Measurements from ENCODE around the gene MED27. TPM values are rescaled to one million over a fixed set of nuclear protein-coding genes. Genes with fewer than 3 reads are reported as not detected.

MED27 gene
- total RNA-seq, 1 donor: 25.7 TPM

DNA sequence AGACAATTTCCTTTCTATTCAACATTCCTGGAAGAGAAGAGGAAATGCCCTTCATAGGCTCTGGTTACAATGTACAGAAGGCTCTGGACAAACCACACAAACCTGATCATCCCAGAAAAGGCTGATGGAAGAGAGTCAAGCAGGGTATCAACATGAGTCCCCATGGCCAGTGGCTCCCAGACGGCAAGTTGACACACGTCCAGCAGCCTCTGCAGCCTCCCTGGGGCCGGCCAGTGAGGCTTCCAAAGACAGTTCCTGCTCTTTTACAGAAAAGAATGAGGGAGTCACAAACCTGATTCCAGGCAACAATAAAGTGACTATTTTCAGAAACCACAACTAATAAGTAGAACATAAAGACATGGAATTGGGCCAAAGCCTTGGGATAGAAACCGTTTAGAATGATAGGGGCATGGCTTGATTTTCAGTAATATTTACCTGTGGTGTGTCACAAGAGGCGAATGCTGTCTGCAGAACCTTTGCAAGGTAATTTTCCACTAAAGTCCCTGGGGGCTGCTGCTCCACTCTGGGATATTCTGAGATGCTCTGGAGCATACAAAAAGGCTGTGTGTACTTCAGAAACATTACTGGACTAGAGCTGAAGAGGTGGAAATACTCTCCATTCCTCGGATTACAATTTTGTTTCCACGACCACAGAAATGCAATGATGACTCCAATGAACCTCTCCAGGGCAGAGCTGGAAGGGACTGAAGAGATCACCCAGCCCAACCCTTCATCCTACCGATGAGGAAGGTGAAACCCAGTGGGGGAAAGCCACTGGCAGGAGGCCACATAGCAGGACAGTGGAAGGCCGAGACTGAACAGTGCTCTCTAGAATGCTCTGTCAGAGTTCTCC lies 10.4 kb downstream of the MED27 start:
- TF ChIP-seq, protein P1, sequence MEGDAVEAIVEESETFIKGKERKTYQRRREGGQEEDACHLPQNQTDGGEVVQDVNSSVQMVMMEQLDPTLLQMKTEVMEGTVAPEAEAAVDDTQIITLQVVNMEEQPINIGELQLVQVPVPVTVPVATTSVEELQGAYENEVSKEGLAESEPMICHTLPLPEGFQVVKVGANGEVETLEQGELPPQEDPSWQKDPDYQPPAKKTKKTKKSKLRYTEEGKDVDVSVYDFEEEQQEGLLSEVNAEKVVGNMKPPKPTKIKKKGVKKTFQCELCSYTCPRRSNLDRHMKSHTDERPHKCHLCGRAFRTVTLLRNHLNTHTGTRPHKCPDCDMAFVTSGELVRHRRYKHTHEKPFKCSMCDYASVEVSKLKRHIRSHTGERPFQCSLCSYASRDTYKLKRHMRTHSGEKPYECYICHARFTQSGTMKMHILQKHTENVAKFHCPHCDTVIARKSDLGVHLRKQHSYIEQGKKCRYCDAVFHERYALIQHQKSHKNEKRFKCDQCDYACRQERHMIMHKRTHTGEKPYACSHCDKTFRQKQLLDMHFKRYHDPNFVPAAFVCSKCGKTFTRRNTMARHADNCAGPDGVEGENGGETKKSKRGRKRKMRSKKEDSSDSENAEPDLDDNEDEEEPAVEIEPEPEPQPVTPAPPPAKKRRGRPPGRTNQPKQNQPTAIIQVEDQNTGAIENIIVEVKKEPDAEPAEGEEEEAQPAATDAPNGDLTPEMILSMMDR (IDR thresholded peaks at IDR 0.05; ENCODE audit: extremely low read depth, low read depth, low read length): no peak
- no peaks in the 10 kb centered on the region for H3K27me3 ChIP-seq (ENCODE audit: insufficient read depth, low read length)
- peaks cover 26% of the 10 kb centered on the region for H3K4me1 ChIP-seq (ENCODE audit: insufficient read depth, low read length)
- H4K20me1 ChIP-seq (ENCODE audit: insufficient read depth, low read length): peaks cover 82% of the 10 kb centered on the region
- H3K79me2 ChIP-seq (ENCODE audit: insufficient read depth, low read length): peaks cover 96% of the 10 kb centered on the region
- H3K4me2 ChIP-seq (ENCODE audit: insufficient read depth, low read length): peak overlapping the region; percentile 32
- peak; percentile 71 for DNase-seq (ENCODE audit: insufficient read length, low spot score, missing footprints)
- H3K4me3 ChIP-seq (ENCODE audit: insufficient read depth, low read length): no peak overlapping the region
- H3K9me3 ChIP-seq (ENCODE audit: low read depth, low read length): no peaks in the 10 kb centered on the region
- H2AFZ ChIP-seq (ENCODE audit: low read length): no peak overlapping the region
- H3K27ac ChIP-seq (ENCODE audit: low read depth, low read length): peak overlapping the region; percentile 2
- peaks cover 17% of the 10 kb centered on the region for H3K36me3 ChIP-seq (ENCODE audit: insufficient read depth, low read length)

DNA sequence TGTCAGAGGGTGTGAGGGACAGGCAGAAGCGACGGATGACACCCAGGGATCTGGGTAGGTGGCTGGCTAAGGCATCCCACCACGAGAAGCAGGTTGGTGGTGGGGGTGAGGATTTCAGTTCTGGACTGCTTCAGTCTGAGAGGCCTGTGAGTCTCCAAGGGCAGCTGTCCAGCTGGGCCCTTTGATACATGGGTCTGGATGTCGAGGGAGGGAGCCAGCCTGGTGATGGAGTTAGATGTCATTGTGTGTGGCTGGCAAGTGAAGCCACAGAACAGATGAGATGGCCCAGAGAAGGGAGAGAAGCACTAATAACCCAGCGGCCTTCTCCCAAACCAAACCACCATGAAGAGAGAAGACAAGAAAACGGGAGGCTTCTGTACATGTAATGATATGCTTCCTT lies 11.1 kb downstream of the MED27 start:
- peak; percentile 8 for DNase-seq (ENCODE audit: insufficient read length, low spot score, missing footprints)

DNA sequence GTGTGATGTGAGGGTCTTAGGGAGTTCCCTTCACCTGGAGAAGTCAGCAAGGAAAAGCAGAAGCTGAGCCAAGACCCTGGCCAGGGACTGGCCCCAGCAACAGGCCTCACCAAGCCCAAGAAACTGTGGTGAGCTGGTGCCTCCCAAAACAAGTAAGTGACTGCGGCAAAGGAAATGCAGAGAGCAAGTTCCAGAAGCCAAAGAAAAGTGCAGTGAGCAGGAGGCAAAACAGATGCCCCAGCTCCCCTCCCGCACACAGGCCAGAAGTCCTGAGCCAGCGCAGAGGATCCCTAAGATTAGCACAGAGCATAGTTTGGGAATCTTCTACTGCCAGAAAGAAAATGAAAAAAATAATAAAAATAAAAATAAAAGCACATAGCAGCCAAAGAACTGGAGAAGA lies 13.2 kb downstream of the MED27 start:
- Histone ChIP-seq H3K27ac (ENCODE audit: low read depth, low read length) (no peak overlapping the region), H3K27me3 (ENCODE audit: insufficient read depth, low read length) (no peaks in the 10 kb centered on the region), H3K79me2 (ENCODE audit: insufficient read depth, low read length) (peaks cover 96% of the 10 kb centered on the region), H4K20me1 (ENCODE audit: insufficient read depth, low read length) (peaks cover 90% of the 10 kb centered on the region), H3K36me3 (ENCODE audit: insufficient read depth, low read length) (peaks cover 14% of the 10 kb centered on the region), H3K4me1 (ENCODE audit: insufficient read depth, low read length) (peaks cover 16% of the 10 kb centered on the region), H2AFZ (ENCODE audit: low read length) (no peak overlapping the region), H3K9me3 (ENCODE audit: low read depth, low read length) (no peaks in the 10 kb centered on the region), H3K4me2 (ENCODE audit: insufficient read depth, low read length) (no peak overlapping the region), H3K4me3 (ENCODE audit: insufficient read depth, low read length) (no peak overlapping the region)
- no peak for DNase-seq (ENCODE audit: insufficient read length, low spot score, missing footprints)
- TF ChIP-seq, protein P1 (IDR thresholded peaks at IDR 0.05; ENCODE audit: extremely low read depth, low read depth, low read length): no peak

More for the DNA sequence above, 11.1 kb downstream of the MED27 start:
- Histone ChIP-seq H3K9me3 (ENCODE audit: low read depth, low read length) (no peaks in the 10 kb centered on the region), H3K79me2 (ENCODE audit: insufficient read depth, low read length) (peaks cover 96% of the 10 kb centered on the region), H3K27ac (ENCODE audit: low read depth, low read length) (no peak overlapping the region), H3K36me3 (ENCODE audit: insufficient read depth, low read length) (peaks cover 20% of the 10 kb centered on the region), H3K4me1 (ENCODE audit: insufficient read depth, low read length) (peaks cover 20% of the 10 kb centered on the region), H3K4me3 (ENCODE audit: insufficient read depth, low read length) (no peak overlapping the region), H4K20me1 (ENCODE audit: insufficient read depth, low read length) (peaks cover 87% of the 10 kb centered on the region), H3K4me2 (ENCODE audit: insufficient read depth, low read length) (no peak overlapping the region), H3K27me3 (ENCODE audit: insufficient read depth, low read length) (no peaks in the 10 kb centered on the region), H2AFZ (ENCODE audit: low read length) (no peak overlapping the region)
- TF ChIP-seq, protein P1 (IDR thresholded peaks at IDR 0.05; ENCODE audit: extremely low read depth, low read depth, low read length): no peak

DNA sequence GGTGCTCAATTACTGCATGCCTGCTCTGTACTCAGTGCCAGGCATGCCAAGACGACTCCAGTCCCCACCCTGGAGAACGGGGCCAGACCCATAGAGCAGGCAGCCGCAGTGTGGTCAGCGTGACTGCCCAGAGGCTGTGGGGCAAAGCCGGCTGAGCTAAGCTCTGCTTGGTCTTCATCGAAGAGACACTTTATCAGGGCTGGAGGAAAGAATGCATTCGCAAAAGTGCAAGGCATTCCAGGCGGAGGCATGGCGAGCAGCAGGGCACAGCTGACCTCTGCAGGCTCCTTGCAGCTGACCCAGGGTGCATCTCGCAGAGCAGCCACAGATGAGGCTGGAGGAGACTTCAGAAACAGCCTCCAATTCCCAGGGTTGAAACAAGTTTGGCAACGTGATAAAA lies 13.6 kb downstream of the MED27 start:
- peaks cover 87% of the 10 kb centered on the region for H4K20me1 ChIP-seq (ENCODE audit: insufficient read depth, low read length)
- H3K4me1 ChIP-seq (ENCODE audit: insufficient read depth, low read length): peaks cover 16% of the 10 kb centered on the region
- H3K27me3 ChIP-seq (ENCODE audit: insufficient read depth, low read length): no peaks in the 10 kb centered on the region
- TF ChIP-seq, protein P1 (IDR thresholded peaks at IDR 0.05; ENCODE audit: extremely low read depth, low read depth, low read length): no peak
- H3K27ac ChIP-seq (ENCODE audit: low read depth, low read length): no peak overlapping the region
- no peaks in the 10 kb centered on the region for H3K9me3 ChIP-seq (ENCODE audit: low read depth, low read length)
- H2AFZ ChIP-seq (ENCODE audit: low read length): no peak overlapping the region
- no peak for DNase-seq (ENCODE audit: insufficient read length, low spot score, missing footprints)
- H3K4me3 ChIP-seq (ENCODE audit: insufficient read depth, low read length): no peak overlapping the region
- peaks cover 14% of the 10 kb centered on the region for H3K36me3 ChIP-seq (ENCODE audit: insufficient read depth, low read length)
- peaks cover 96% of the 10 kb centered on the region for H3K79me2 ChIP-seq (ENCODE audit: insufficient read depth, low read length)
- no peak overlapping the region for H3K4me2 ChIP-seq (ENCODE audit: insufficient read depth, low read length)
